HepG2 (cell line): ENCODE data around the gene CXXC5. TPM values are rescaled to one million over a fixed set of nuclear protein-coding genes. Genes with fewer than 3 reads are reported as not detected.

Experiments
- IRF9 ChIP-seq: sonication (generic); formaldehyde crosslinking; IDR thresholded peaks from 2 replicates; pipeline ENCODE4 v1.8.0; 2022; ENCODE audit warnings: missing genetic modification reagents, mild to moderate bottlenecking, borderline replicate concordance
- NCOA2 ChIP-seq: sonication (generic); formaldehyde crosslinking; IDR thresholded peaks from 2 replicates; pipeline ENCODE4 v1.8.0; 2022; ENCODE audit warnings: inconsistent platforms
- NR2F2 ChIP-seq: IDR thresholded peaks from 2 replicates; pipeline ENCODE4 v1.6.1; 2012; ENCODE audit warnings: low read depth, inconsistent platforms, borderline replicate concordance
- PRDM15 ChIP-seq: sonication (generic); formaldehyde crosslinking; IDR thresholded peaks from 2 replicates; pipeline ENCODE4 v1.4.0; 2020; ENCODE audit warnings: missing genetic modification reagents
- RORA ChIP-seq: sonication (generic); formaldehyde crosslinking; IDR thresholded peaks from 2 replicates; pipeline ENCODE4 v1.5.0; 2020; ENCODE audit warnings: mild to moderate bottlenecking, missing genetic modification reagents, moderate library complexity
- SKI ChIP-seq: fragments of 450-650 bp; IDR thresholded peaks from one replicate; pipeline ENCODE4 v1.6.1; 2018; ENCODE audit warnings: mild to moderate bottlenecking; ENCODE audit not compliant: partially characterized antibody
- SOX13 ChIP-seq, 3 experiments: fragments of 450-650 bp in 1 of 3; sonication (generic) in 1 of 3; formaldehyde crosslinking in 1 of 3; IDR thresholded peaks in 2 of 3; conservative IDR thresholded peaks in 1 of 3; 2 replicates each; pipeline versions ENCODE4 v1.5.0 to v1.6.1; 2016 to 2020; ENCODE audit warnings: antibody characterized with exemption in 1 of 3, mild to moderate bottlenecking in 1 of 3, missing compliant biosample characterization in 1 of 3, missing genetic modification reagents in 1 of 3, moderate library complexity in 1 of 3
- ZNF101 ChIP-seq: sonication (generic); formaldehyde crosslinking; IDR thresholded peaks from 2 replicates; pipeline ENCODE4 v1.4.0; 2020; ENCODE audit warnings: mild to moderate bottlenecking, low read depth, missing genetic modification reagents, borderline replicate concordance
- ZNF362 ChIP-seq: sonication (generic); formaldehyde crosslinking; IDR thresholded peaks from 2 replicates; pipeline ENCODE4 v1.4.0; 2020; ENCODE audit warnings: missing genetic modification reagents, mild to moderate bottlenecking, borderline replicate concordance
- ZNF549 ChIP-seq: sonication (generic); formaldehyde crosslinking; IDR thresholded peaks from 2 replicates; pipeline ENCODE4 v1.5.0; 2020; ENCODE audit warnings: missing genetic modification reagents
- ZNF570 ChIP-seq: sonication (generic); formaldehyde crosslinking; IDR thresholded peaks from 2 replicates; pipeline ENCODE4 v1.4.0; 2020; ENCODE audit warnings: mild to moderate bottlenecking, missing genetic modification reagents, borderline replicate concordance
- ZNF746 ChIP-seq: sonication (generic); formaldehyde crosslinking; IDR thresholded peaks from 2 replicates; pipeline ENCODE4 v1.8.0; 2022; ENCODE audit warnings: mild to moderate bottlenecking, missing genetic modification reagents
- ZNF790 ChIP-seq: sonication (generic); formaldehyde crosslinking; IDR thresholded peaks from 2 replicates; pipeline ENCODE4 v1.8.0; 2022; ENCODE audit warnings: missing genetic modification reagents, mild to moderate bottlenecking, borderline replicate concordance
- ZSCAN12 ChIP-seq: sonication (generic); formaldehyde crosslinking; IDR thresholded peaks from 2 replicates; pipeline ENCODE4 v1.9.0; 2021; ENCODE audit warnings: mild to moderate bottlenecking, missing genetic modification reagents
- ZSCAN5A ChIP-seq: sonication (generic); formaldehyde crosslinking; IDR thresholded peaks from 2 replicates; pipeline ENCODE4 v1.8.0; 2022; ENCODE audit warnings: mild to moderate bottlenecking, missing genetic modification reagents, borderline replicate concordance
- ZXDC ChIP-seq: sonication (generic); formaldehyde crosslinking; IDR thresholded peaks from 2 replicates; pipeline ENCODE4 v1.5.0; 2020; ENCODE audit warnings: mild to moderate bottlenecking, missing genetic modification reagents
- polyA plus RNA-seq, 8 experiments: library from polyadenylated mRNA; depleted of rRNA in 3 of 8; stranded (reverse) in 7 of 8; unstranded in 1 of 8; fragments of >200 nt; fragmentation: Illumina TruSeq in 4 of 8; extraction: Trizol in 4 of 8; gene quantifications; 2 replicates each; pipeline versions ENCODE4 v1.2.1 to v1.2.3, GENCODE V29; 2011 to 2016; ENCODE audit warnings: low read depth in 4 of 8, missing spikeins in 1 of 8, mixed read lengths in 1 of 8; ENCODE audit not compliant: insufficient read depth in 1 of 8
- total RNA-seq, 5 experiments: library from RNA; depleted of rRNA; stranded (reverse); fragments of >200 nt; fragmentation: Illumina TruSeq; extraction: Trizol; gene quantifications; 2 replicates each; pipeline ENCODE4 v1.2.3, GENCODE V29; 2016; ENCODE audit warnings: low read depth in 1 of 5

Gene CXXC5
- total and polyA plus RNA-seq, 2 of the 13 experiments (the other 11 are each of a cell fraction or from before 2014, with no cell fraction given), result 32.3 to 33.0 TPM

GRCh38 chr5:139648205-139649081, at the start of gene CXXC5 (continued):
- TF ChIP-seq IRF9 (CRISPR knock-in tag), result peak; percentile 35; the same call in 1 of the 2 replicates
- TF ChIP-seq ZNF790 (CRISPR knock-in tag), result peak; percentile 70; the same call in 1 of the 2 replicates
- peak; percentile 57 for TF ChIP-seq SKI
- peak; percentile 98 for TF ChIP-seq PRDM15 (CRISPR knock-in tag)
- TF ChIP-seq NCOA2 (CRISPR knock-in tag), result no peak
- TF ChIP-seq ZSCAN5A (CRISPR knock-in tag), result no peak
- 0 out of 2 replicates have a peak, but pooled peaks have one; percentile 33 for TF ChIP-seq ZSCAN12
- no peak for TF ChIP-seq ZNF549 (CRISPR knock-in tag)
- no peak for TF ChIP-seq RORA (CRISPR knock-in tag)
- no peak for TF ChIP-seq NR2F2
- no peak; the same call in 1 of the 2 replicates for TF ChIP-seq SOX13 (IDR thresholded peaks at IDR 0.05)
- peak in 1 of 2 experiments; percentile 37; a peak in 1 of 4 replicates for TF ChIP-seq SOX13 (CRISPR knock-in tag; conservative IDR thresholded peaks at IDR 0.05 in 1 of 2, IDR thresholded peaks at IDR 0.05 in 1 of 2)
- peak; percentile 61; the same call in 1 of the 2 replicates for TF ChIP-seq ZNF746 (CRISPR knock-in tag)
- no peak for TF ChIP-seq ZNF570 (CRISPR knock-in tag)
- 0 out of 2 replicates have a peak, but pooled peaks have one; percentile 1 for TF ChIP-seq ZNF362
- peak; percentile 34; the same call in 1 of the 2 replicates for TF ChIP-seq ZXDC (CRISPR knock-in tag)
- no peak for TF ChIP-seq ZNF101
